Bladder microvascular endothelial cell (primary cell): ENCODE results near the gene ATG13. TPM values are rescaled to one million over a fixed set of nuclear protein-coding genes. Genes with fewer than 3 reads are reported as not detected.

Source experiments
- total RNA-seq: library from RNA; depleted of rRNA; stranded (reverse); fragments of >200 nt; gene quantifications from 2 replicates; pipeline ENCODE4 v1.2.3, GENCODE V29; 2014

The ATG13 gene
- total RNA-seq, result 58.9 and 60.1 TPM in 2 replicates

GRCh38 chr11:46617134-46617971, at the start of gene ATG13, which contains the start of gene HARBI1:
ATG13 (plus strand) TSS chr11:46617553; CDS start chr11:46644292, 26,739 bp downstream.
HARBI1 (minus strand) TSS chr11:46617227; CDS start chr11:46616237, 990 bp downstream.

DNA sequence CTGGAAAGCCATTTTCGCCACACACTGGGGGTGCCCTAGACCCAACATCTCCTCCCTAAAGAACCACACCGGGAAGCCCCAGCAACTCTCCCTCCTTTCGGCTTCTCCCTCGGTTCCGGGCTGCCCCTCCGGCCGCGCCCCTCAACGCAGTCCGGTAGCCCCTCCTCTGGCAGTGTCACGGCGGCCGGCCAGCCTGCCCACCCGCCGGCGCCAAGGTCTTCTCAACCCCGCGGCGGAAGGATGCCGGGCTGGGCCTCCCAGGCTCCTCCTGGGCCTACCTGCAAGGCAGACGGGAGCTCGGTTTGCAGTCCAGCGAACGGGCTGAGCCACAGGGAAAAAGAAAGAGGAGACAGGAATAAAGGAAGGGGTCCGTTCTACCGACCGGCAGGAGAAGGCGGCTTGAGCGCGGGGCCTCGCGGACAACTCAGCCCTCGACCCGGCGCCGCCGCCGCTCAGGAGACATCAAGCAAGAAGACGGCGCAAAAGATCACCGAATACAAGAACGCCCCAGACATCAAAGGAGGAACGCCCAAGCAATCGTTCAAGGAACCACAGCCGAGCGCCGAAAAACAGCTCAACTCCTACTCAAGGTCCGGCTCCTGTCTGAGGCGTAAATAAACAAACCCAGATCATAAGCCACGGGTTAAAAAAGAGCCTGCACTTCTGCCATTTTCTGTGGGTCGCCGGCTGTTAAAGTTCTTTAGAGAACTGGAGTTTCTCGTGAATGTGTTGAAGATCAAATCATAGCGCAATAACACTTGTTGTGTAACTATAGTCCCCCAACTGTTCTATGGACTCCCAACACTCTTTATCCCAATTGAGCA, 23.6 kb upstream of the ATG13 start, which contains the start of gene AMBRA1:
Gene AMBRA1, minus strand, starts transcription at position 474 of the 824 bp plus-strand sequence. CDS start 45,643 bp downstream, outside the sequence.

DNA sequence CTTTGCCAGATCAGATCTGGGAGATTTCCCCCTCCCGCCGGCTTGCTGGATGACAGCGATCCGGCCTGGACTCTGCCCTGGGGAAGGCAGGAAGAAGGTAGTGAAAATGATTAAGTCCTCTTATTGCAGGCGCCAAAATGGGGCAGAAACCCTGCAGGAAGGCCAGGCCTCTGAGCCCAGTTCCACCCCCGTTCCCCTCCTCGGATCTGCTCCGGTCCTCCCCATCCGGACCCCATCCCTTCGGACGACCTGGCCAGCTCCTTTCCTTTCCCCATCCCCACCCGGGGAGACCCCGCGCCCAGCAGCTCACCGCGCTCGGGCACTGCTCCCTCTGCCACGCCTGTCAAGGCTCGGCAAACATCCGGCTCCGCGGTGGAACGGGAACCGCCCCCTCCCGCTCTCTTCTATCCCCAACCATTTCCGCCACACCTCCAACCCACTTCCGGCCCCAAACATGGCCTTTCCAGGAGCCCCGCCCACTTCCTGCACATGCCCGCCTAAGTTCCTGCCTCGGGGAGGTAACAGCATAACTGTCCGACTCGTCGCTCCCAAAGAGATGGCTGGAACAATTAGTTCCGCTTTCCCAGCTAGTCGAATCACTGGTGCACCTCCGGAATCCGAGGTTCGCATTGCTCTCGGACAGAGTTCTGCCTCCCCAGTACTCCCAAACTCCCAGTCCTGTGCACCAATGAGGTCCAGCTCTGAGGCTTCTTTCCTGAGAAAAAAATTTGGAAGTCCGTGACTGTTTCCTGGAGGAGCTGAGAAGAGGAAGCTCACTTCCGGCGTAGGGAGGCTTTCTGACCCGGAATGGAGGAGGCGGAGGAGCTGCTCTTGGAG, 83.1 kb downstream of the ATG13 start, which contains the start of the genes ARHGAP1 and ZNF408:
Gene ARHGAP1, minus strand, starts transcription at position 379 of the 837 bp plus-strand sequence. CDS start 4,512 bp downstream, outside the sequence.
Gene ZNF408, plus strand, starts transcription at position 791 of the 837 bp plus-strand sequence. Its CDS starts 17 bp downstream, at position 808.

GRCh38 chr11:46719048-46719542, 101.7 kb downstream of the ATG13 start, which contains the start of gene F2:
F2 (plus strand) TSS chr11:46719213; CDS start chr11:46719236, 23 bp downstream.

Other genes starting within 250 kb of the ATG13 start
- gene MDK, start 235.9 kb upstream of the ATG13 start, total RNA-seq, result 21.2 and 57.9 TPM in 2 replicates
- 0.16 and 0.25 TPM in 2 replicates for gene CHRM4, start 225.8 kb upstream of the ATG13 start, total RNA-seq
- 16.0 and 27.7 TPM in 2 replicates for gene AMBRA1, start 23.5 kb upstream of the ATG13 start, total RNA-seq
- 3.4 and 4.3 TPM in 2 replicates for gene HARBI1, start 326 bp upstream of the ATG13 start, total RNA-seq
- gene ARHGAP1, start 83.1 kb downstream of the ATG13 start, total RNA-seq, result 17.8 and 28.9 TPM in 2 replicates
- gene ZNF408, start 83.5 kb downstream of the ATG13 start, total RNA-seq, result 3.7 and 5.0 TPM in 2 replicates
- not detected in 2 replicates for gene F2, start 101.7 kb downstream of the ATG13 start, total RNA-seq
- 56.0 and 125 TPM in 2 replicates for gene CKAP5, start 228.7 kb downstream of the ATG13 start, total RNA-seq